ENCODE data around the gene ARAP1. TPM values are rescaled to one million over a fixed set of nuclear protein-coding genes. Genes with fewer than 3 reads are reported as not detected.
"Not testable (repeated sequence)": the region's sequence is repeated elsewhere in the genome, so short reads cannot be mapped to it uniquely, and the experiment has no call there.

The ARAP1 gene
- total RNA-seq = 58.6 and 60.9 TPM in 2 replicates

GRCh38 chr11:72752088-72752914 is at the start of gene ARAP1:
TSS of gene ARAP1 (minus strand) at chr11:72752408. CDS start at chr11:72727128, 25,280 bp downstream.
- no peak for DNase-seq (ENCODE audit: low read depth, low spot score)

GRCh38 chr11:72799441-72799840 is 47.2 kb upstream of the ARAP1 start:
- no peak for DNase-seq (ENCODE audit: low read depth, low spot score)

- DNase-seq (ENCODE audit: low read depth, low spot score) = no peak
Observed at GRCh38 chr11:72798361-72798760, 46.2 kb upstream of the ARAP1 start.

- DNase-seq (ENCODE audit: low read depth, low spot score) = peak; percentile 73
Observed at GRCh38 chr11:72793425-72794367, 41.5 kb upstream of the ARAP1 start, which contains the start of gene STARD10. TSS of gene STARD10 (minus strand) at chr11:72794047. CDS start at chr11:72781181, 12,866 bp downstream.

DNA sequence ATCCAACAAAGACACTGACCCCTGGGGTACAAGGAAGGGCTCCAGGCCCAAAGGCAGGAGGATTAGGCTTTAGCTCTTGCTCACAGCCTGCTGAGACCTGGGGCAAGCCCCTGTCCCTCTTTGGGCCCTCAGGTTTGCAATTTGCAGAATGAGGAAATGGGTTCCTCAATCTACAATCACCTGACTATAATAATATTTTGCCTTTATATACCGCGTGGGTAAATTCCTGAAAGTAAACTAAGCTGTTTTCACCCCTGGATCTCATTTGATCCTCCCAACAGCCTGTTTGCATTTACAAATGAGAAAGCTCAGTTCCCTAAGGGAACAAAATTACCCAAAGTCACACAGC is 40.8 kb upstream of the ARAP1 start:
- no peak for DNase-seq (ENCODE audit: low read depth, low spot score)

GRCh38 chr11:72792437-72793021 is 40.3 kb upstream of the ARAP1 start:
- no peak for DNase-seq (ENCODE audit: low read depth, low spot score)

GRCh38 chr11:72791228-72791627 is 39.0 kb upstream of the ARAP1 start:
- DNase-seq (ENCODE audit: low read depth, low spot score) = not testable (repeated sequence)

DNA sequence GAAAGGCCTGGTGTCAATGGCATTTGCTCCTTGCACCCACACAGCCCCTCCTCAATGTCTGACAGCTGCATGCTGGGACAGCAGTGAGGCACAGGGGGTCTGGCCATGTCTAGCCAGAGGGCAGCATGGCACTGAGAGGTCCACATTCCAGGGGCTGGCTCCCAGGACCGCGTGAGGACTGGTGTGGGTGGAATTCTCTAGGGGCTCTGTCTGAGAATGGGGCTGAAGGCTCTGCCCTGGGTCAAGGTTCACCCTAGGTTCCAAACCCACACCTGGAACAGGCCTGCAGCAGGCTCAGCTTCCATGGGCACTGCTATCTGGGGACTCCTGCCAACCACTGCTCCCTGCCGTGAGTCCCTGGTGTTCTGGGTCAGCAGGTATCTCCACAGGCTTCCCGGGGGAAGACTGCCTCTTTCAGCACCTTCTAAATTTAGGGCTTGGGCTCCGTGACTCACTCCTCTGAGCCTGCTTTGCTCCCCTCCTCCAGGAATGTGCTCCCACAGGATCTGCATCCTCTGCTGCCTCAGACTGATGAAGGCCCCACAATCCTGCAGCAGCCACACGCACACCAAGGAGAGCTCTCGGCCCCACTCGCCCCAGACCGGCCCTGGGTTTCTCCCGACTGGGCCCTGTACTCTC is 37.4 kb upstream of the ARAP1 start:
- no peak for DNase-seq (ENCODE audit: low read depth, low spot score)

DNA sequence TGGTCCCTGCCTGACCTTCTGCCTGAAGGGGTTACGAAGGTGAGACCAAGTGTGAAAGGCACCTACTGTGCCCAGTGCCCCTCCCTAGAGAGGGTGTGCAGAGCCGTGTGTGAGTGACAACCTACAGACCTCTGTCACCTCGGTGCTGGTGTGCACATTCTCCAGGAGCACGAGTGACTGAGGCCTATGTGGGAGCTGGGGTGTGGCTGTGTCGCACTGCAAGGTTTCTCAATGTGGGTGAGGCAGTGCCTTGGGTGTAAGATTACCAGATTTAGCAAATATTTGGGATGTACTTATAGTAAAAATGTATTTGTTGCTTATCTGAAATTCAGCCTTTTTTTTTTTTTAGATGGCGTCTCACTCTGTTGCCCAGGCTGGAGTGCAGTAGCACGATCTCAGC is 36.0 kb upstream of the ARAP1 start:
- no peak for DNase-seq (ENCODE audit: low read depth, low spot score)

- no peak for DNase-seq (ENCODE audit: low read depth, low spot score)
Observed at GRCh38 chr11:72787216-72788104, 35.3 kb upstream of the ARAP1 start.

GRCh38 chr11:72786305-72787215 is 34.4 kb upstream of the ARAP1 start:
- DNase-seq (ENCODE audit: low read depth, low spot score) = no peak

- DNase-seq (ENCODE audit: low read depth, low spot score) = no peak
Observed at GRCh38 chr11:72784662-72785061, 32.5 kb upstream of the ARAP1 start.

- DNase-seq (ENCODE audit: low read depth, low spot score) = no peak
Observed at GRCh38 chr11:72783144-72783905, 31.1 kb upstream of the ARAP1 start.

DNA sequence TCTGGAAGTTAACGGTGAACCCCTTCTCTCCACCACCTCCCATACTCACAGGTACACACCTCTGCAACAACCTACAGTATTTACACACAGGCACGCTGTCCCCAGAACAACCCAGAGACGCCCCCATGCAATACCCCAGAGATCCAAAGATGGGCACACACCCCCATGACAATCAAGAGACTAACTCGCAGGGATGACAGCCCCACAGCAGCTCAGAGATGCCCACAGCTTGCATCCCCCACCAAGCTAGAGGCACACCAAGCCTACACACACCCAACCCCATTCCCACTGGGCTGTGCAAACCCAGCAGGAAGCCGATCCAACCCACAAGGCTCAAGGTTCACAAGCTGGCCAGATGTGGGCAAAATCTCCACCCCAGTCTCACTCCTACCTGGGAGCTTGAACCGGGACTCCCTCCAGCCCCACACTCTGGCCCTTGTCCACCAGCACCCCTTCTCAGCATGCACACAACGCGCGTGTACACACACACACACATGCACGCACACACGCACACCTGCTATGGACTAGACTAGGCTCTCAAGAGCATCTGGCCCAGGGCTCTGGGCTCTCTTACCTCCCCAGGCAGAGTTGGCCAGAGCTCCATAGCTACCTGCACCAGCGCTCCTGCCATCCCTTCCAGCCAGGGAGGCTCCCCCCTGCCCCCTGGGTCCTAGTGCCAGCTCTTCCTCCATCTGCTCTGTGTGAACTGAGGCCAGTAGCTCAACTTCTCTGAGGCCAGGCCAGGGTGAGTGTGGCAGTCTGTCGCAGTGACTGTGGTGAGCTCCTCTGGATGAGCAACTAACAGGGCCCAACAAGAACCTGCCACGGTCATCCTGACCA is 30.1 kb upstream of the ARAP1 start:
- DNase-seq (ENCODE audit: low read depth, low spot score) = no peak

DNA sequence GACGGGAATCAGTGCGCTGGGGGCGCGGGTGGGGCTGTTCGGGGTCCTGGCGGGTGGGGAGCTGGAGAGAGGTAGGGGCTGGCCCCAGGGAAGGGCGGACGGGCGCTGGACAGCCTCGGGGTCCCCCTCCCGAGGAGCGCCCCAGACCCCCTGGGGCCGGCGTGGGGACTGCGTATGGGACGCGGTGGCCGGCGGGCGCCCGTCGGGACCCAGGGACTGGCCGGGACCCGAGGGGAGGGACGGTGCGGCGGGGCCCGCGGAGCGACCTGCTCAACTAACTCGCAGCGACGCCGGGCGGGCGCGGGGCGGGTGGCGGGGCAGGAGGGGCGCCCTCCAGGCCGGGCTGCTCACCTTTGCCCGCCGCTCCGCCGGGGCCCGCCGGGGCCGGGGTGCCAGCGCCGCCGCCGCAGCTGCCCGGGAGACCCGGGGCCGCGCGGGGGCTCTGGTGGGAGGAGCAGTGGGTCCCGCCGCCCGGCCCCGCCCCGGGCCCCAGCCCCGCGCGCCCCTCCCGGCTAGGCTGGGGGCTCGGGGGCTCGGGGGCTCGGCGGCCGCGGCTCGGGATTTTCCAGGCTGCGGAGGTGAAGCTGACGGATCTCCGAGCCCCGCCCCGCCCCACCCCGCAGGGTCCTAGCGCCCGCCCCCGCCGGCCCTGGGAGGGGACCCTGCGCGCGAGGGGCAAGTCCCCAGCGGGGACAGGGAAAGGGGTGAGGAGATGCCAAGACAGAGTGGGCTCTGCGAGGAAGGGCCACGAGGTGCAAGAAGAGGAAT is 29.3 kb upstream of the ARAP1 start:
- no peak for DNase-seq (ENCODE audit: low read depth, low spot score)

- DNase-seq (ENCODE audit: low read depth, low spot score) = no peak
Observed at GRCh38 chr11:72781063-72781312, 28.8 kb upstream of the ARAP1 start.
